HEK293 (cell line): ENCODE results near the gene PHF3.

ENCODE experiments used
- CTCF ChIA-PET: fragments of 350-600 bp; formaldehyde crosslinking; extraction: SDS; loops from one replicate; lab custom pipeline; 2021; ENCODE audit warnings: antibody characterized with exemption; lab: Yijun Ruan, JAX
- POLR2A ChIA-PET: fragments of 300-600 bp; formaldehyde crosslinking; extraction: SDS; loops from one replicate; lab custom pipeline; 2020; ENCODE audit warnings: antibody characterized with exemption, inconsistent platforms; lab: Yijun Ruan, JAX
- H3K27ac ChIP-seq: fragments of 200-500 bp; sonication (Bioruptor generic); 2 replicates; pipeline ENCODE4 v1.5.1; 2014; ENCODE audit warnings: low read depth, low read length, control low read depth, inconsistent platforms; ENCODE audit errors: extremely low read depth
- H3K36me3 ChIP-seq, 2 experiments: fragments of 200-500 bp in 1 of 2; sonication (Bioruptor generic) in 1 of 2; 1 replicate in 1 of 2; 2 replicates in 1 of 2; pipeline ENCODE4 v1.5.1; 2014 to 2017; ENCODE audit warnings: inconsistent platforms in 2 of 2, low read length in 2 of 2; ENCODE audit not compliant: control insufficient read depth in 2 of 2, insufficient read depth in 1 of 2
- H3K4me1 ChIP-seq: fragments of 200-500 bp; sonication (Bioruptor generic); 2 replicates; pipeline ENCODE4 v1.5.1; 2014; ENCODE audit warnings: mild to moderate bottlenecking, low read length, inconsistent platforms; ENCODE audit not compliant: control insufficient read depth, insufficient read depth
- H3K4me3 ChIP-seq: 2 replicates; pipeline ENCODE4 v1.5.1; 2011; ENCODE audit warnings: low read depth, mild to moderate bottlenecking, control low read depth, low read length, moderate library complexity
- H3K9me3 ChIP-seq: fragments of 200-500 bp; sonication (Bioruptor generic); 2 replicates; pipeline ENCODE4 v1.5.1; 2014; ENCODE audit warnings: low read depth, low read length, inconsistent platforms; ENCODE audit not compliant: control insufficient read depth, insufficient read depth
- EGR2 ChIP-seq: fragments of 450-650 bp; formaldehyde crosslinking; IDR thresholded peaks from 2 replicates; pipeline ENCODE4 v1.5.1; 2016; ENCODE audit warnings: low read depth, missing biosample characterization, missing genetic modification characterization
- HOXA7 ChIP-seq: sonication (generic); formaldehyde crosslinking; IDR thresholded peaks from 2 replicates; pipeline ENCODE4 v1.8.1; 2022; ENCODE audit warnings: missing genetic modification reagents, borderline replicate concordance
- KLF1 ChIP-seq: fragments of 450-650 bp; formaldehyde crosslinking; IDR thresholded peaks from 2 replicates; pipeline ENCODE4 v1.5.1; 2016; ENCODE audit warnings: missing biosample characterization, missing genetic modification characterization
- MEIS1 ChIP-seq: sonication (generic); formaldehyde crosslinking; IDR thresholded peaks from 2 replicates; pipeline ENCODE4 v1.8.1; 2022; ENCODE audit warnings: missing genetic modification reagents, mild to moderate bottlenecking, borderline replicate concordance
- PRDM1 ChIP-seq: fragments of 450-650 bp; formaldehyde crosslinking; IDR thresholded peaks from 2 replicates; pipeline ENCODE4; 2016; ENCODE audit warnings: missing biosample characterization, missing genetic modification characterization
- SCRT1 ChIP-seq: fragments of 450-650 bp; formaldehyde crosslinking; IDR thresholded peaks from 2 replicates; pipeline ENCODE4 v1.5.1; 2016; ENCODE audit warnings: missing biosample characterization, missing genetic modification characterization, borderline replicate concordance
- SCRT2 ChIP-seq: fragments of 450-650 bp; formaldehyde crosslinking; IDR thresholded peaks from 2 replicates; pipeline ENCODE4 v1.5.1; 2016; ENCODE audit warnings: missing biosample characterization, missing genetic modification characterization
- SP2 ChIP-seq: fragments of 450-650 bp; formaldehyde crosslinking; IDR thresholded peaks from 2 replicates; pipeline ENCODE4 v1.5.1; 2016; ENCODE audit warnings: missing biosample characterization, missing genetic modification characterization
- SP7 ChIP-seq: fragments of 450-650 bp; formaldehyde crosslinking; IDR thresholded peaks from 2 replicates; pipeline ENCODE4 v1.5.1; 2016; ENCODE audit warnings: missing biosample characterization, missing genetic modification characterization
- TSHZ1 ChIP-seq: fragments of 450-650 bp; formaldehyde crosslinking; IDR thresholded peaks from 2 replicates; pipeline ENCODE4 v1.5.1; 2016; ENCODE audit warnings: missing biosample characterization, missing genetic modification characterization, borderline replicate concordance
- ZBTB11 ChIP-seq: fragments of 450-650 bp; formaldehyde crosslinking; conservative IDR thresholded peaks from 2 replicates; pipeline ENCODE4 v1.5.1; 2016; ENCODE audit warnings: low read depth, missing biosample characterization, missing genetic modification characterization
- ZBTB26 ChIP-seq: fragments of 450-650 bp; formaldehyde crosslinking; optimal IDR thresholded peaks from 2 replicates; pipeline ENCODE3; 2016; ENCODE audit warnings: missing biosample characterization, mild to moderate bottlenecking, missing genetic modification characterization
- ZFP41 ChIP-seq: fragments of 450-650 bp; formaldehyde crosslinking; IDR thresholded peaks from 2 replicates; pipeline ENCODE4 v1.5.1; 2016; ENCODE audit warnings: missing biosample characterization, missing genetic modification characterization, borderline replicate concordance
- ZNF202 ChIP-seq: fragments of 450-650 bp; formaldehyde crosslinking; IDR thresholded peaks from 2 replicates; pipeline ENCODE4 v1.5.1; 2016; ENCODE audit warnings: missing biosample characterization, missing genetic modification characterization, borderline replicate concordance
- ZNF335 ChIP-seq: fragments of 450-650 bp; formaldehyde crosslinking; conservative IDR thresholded peaks from 2 replicates; pipeline ENCODE4 v1.5.1; 2016; ENCODE audit warnings: missing biosample characterization, missing genetic modification characterization
- ZNF341 ChIP-seq: fragments of 450-650 bp; formaldehyde crosslinking; IDR thresholded peaks from 2 replicates; pipeline ENCODE4; 2016; ENCODE audit warnings: low read depth, missing biosample characterization, missing genetic modification characterization
- ZNF366 ChIP-seq: fragments of 450-650 bp; formaldehyde crosslinking; conservative IDR thresholded peaks from 2 replicates; pipeline ENCODE4 v1.5.1; 2016; ENCODE audit warnings: missing biosample characterization, missing genetic modification characterization
- ZNF473 ChIP-seq: fragments of 450-650 bp; formaldehyde crosslinking; IDR thresholded peaks from 2 replicates; pipeline ENCODE4 v1.5.1; 2017; ENCODE audit warnings: missing biosample characterization, missing genetic modification characterization
- ZNF558 ChIP-seq: fragments of 450-650 bp; formaldehyde crosslinking; IDR thresholded peaks from 2 replicates; pipeline ENCODE4 v1.5.1; 2016; ENCODE audit warnings: missing biosample characterization, missing genetic modification characterization
- ZNF561 ChIP-seq: fragments of 450-650 bp; IDR thresholded peaks from 2 replicates; pipeline ENCODE4 v1.5.1; 2018; ENCODE audit warnings: missing biosample characterization, missing genetic modification characterization, borderline replicate concordance
- ZNF768 ChIP-seq: fragments of 450-650 bp; formaldehyde crosslinking; IDR thresholded peaks from 2 replicates; pipeline ENCODE4 v1.5.1; 2018; ENCODE audit warnings: missing biosample characterization, mild to moderate bottlenecking, missing genetic modification characterization
- ZSCAN4 ChIP-seq: fragments of 450-650 bp; formaldehyde crosslinking; IDR thresholded peaks from 2 replicates; pipeline ENCODE4 v1.5.1; 2017; ENCODE audit warnings: missing biosample characterization, missing genetic modification characterization

The PHF3 gene

GRCh38 chr6:63635215-63635587, 401 bp upstream of the PHF3 start:
- Histone ChIP-seq H3K4me3 (peak overlapping the region; percentile 96), H3K27ac (peak overlapping the region; percentile 95), H3K4me1 (peaks cover 27% of the 10 kb centered on the region), H3K36me3 (no peaks in the 10 kb centered on the region), H3K9me3 (no peaks in the 10 kb centered on the region)
- POLR2A ChIA-PET = interaction anchor here (0.6 to 2.6 kb wide), 15 partner anchors 10 to 100 kb away, joined by 3 to 18 read pairs (median 4); no protein-coding TSS in a partner anchor
- CTCF ChIA-PET = interaction anchor here (0.7 to 2.8 kb wide), 5 partner anchors 13 to 61 kb away, joined by 3 to 17 read pairs (median 5); no protein-coding TSS in a partner anchor
- TF ChIP-seq ZNF473 (tag by site-specific recombination) (no peak), KLF1 (no peak), ZNF202 (tag by site-specific recombination) (no peak), HOXA7 (no peak)

GRCh38 chr6:63636518-63637021, 968 bp downstream of the PHF3 start:
- Histone ChIP-seq H3K36me3 (peaks cover under 1 to 1% of the 10 kb centered on the region in 2 experiments; a peak in 2 of 3 replicates), H3K4me3 (peak overlapping the region; percentile 96), H3K4me1 (peaks cover 30% of the 10 kb centered on the region), H3K27ac (peak overlapping the region; percentile 95), H3K9me3 (no peaks in the 10 kb centered on the region)
- ChIA-PET POLR2A (interaction anchor here (0.7 to 2.6 kb wide), 11 partner anchors 9 to 63 kb away, joined by 3 to 18 read pairs (median 4); no protein-coding TSS in a partner anchor), CTCF (interaction anchor here (0.7 to 2.8 kb wide), 3 partner anchors 38 to 130 kb away, joined by 3 to 17 read pairs (median 6); no protein-coding TSS in a partner anchor)
- TF ChIP-seq ZNF366 (peak; percentile 42; the same call in 1 of the 2 replicates), SCRT2 (peak; percentile 71), ZNF335 (tag by site-specific recombination) (peak; percentile 62; the same call in 1 of the 2 replicates), ZFP41 (tag by site-specific recombination) (no peak), ZNF768 (tag by site-specific recombination) (no peak), ZBTB11 (tag by site-specific recombination) (peak; percentile 45; the same call in 1 of the 2 replicates), ZNF341 (tag by site-specific recombination) (peak; percentile 79), SP2 (tag by site-specific recombination) (peak; percentile 34; the same call in 1 of the 2 replicates), PRDM1 (tag by site-specific recombination) (peak; percentile 89), ZBTB26 (tag by site-specific recombination) (no peak), EGR2 (peak; percentile 34; the same call in 1 of the 2 replicates), ZNF558 (tag by site-specific recombination) (no peak), TSHZ1 (tag by site-specific recombination) (no peak), MEIS1 (CRISPR knock-in tag) (0 out of 2 replicates have a peak, but pooled peaks have one; percentile 64), ZNF561 (tag by site-specific recombination) (peak; percentile 6; the same call in 1 of the 2 replicates), SP7 (tag by site-specific recombination) (peak; percentile 25), ZSCAN4 (tag by site-specific recombination) (no peak), SCRT1 (tag by site-specific recombination) (peak; percentile 73; the same call in 1 of the 2 replicates)
